Measurements from ENCODE around the gene SLF2. TPM values are rescaled to one million over a fixed set of nuclear protein-coding genes. Genes with fewer than 3 reads are reported as not detected.

The SLF2 gene
- total RNA-seq, 2 experiments from 2014 or later = 52.1 to 58.2 TPM

- H3K27ac ChIP-seq (ENCODE audit: low read depth, low read length, poor library complexity, severe bottlenecking) = no peak overlapping the region
- no peaks in the 10 kb centered on the region for H3K4me1 ChIP-seq (ENCODE audit: insufficient read depth, low read length, poor library complexity, severe bottlenecking)
- no peaks in the 10 kb centered on the region for H3K9me3 ChIP-seq (ENCODE audit: low read length)
- no peak overlapping the region for H3K4me3 ChIP-seq (ENCODE audit: low read depth, low read length, poor library complexity, severe bottlenecking)
- ChIA-PET POLR2A (interaction anchor here (0.7 kb wide), 1 partner anchor 25 kb away, joined by 3 read pairs; no protein-coding TSS in a partner anchor), CTCF (ENCODE audit: unreplicated experiment) (no interaction called here)
- H3K36me3 ChIP-seq (ENCODE audit: insufficient read depth, low read length) = no peaks in the 10 kb centered on the region
- no peaks in the 10 kb centered on the region for H4K20me1 ChIP-seq (ENCODE audit: insufficient read depth, low read length)
- no peak overlapping the region for H3K4me2 ChIP-seq (ENCODE audit: low read length)
- no peaks in the 10 kb centered on the region for H3K79me2 ChIP-seq (ENCODE audit: insufficient read depth, low read depth, low read length)
- intact Hi-C loops (cut with micrococcal nuclease; ENCODE audit: unreplicated experiment) = no loop called here
- TF ChIP-seq EZH2phosphoT487 (IDR thresholded peaks at IDR 0.05; ENCODE audit: borderline replicate concordance, low read depth, low read length) = no peak
- TF ChIP-seq, protein P1, sequence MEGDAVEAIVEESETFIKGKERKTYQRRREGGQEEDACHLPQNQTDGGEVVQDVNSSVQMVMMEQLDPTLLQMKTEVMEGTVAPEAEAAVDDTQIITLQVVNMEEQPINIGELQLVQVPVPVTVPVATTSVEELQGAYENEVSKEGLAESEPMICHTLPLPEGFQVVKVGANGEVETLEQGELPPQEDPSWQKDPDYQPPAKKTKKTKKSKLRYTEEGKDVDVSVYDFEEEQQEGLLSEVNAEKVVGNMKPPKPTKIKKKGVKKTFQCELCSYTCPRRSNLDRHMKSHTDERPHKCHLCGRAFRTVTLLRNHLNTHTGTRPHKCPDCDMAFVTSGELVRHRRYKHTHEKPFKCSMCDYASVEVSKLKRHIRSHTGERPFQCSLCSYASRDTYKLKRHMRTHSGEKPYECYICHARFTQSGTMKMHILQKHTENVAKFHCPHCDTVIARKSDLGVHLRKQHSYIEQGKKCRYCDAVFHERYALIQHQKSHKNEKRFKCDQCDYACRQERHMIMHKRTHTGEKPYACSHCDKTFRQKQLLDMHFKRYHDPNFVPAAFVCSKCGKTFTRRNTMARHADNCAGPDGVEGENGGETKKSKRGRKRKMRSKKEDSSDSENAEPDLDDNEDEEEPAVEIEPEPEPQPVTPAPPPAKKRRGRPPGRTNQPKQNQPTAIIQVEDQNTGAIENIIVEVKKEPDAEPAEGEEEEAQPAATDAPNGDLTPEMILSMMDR (conservative IDR thresholded peaks at IDR 0.05; ENCODE audit: low read length) = no peak
- no TSS peak for BruUV-seq (replicated peaks)
- DNase-seq (ENCODE audit: low spot score) = no peak
- no peak overlapping the region for H2AFZ ChIP-seq (ENCODE audit: low read length)
- H3K9me2 ChIP-seq (ENCODE audit: insufficient read depth, low read length) = no peaks in the 10 kb centered on the region
Measured at GRCh38 chr10:100866575-100867098, 46.1 kb upstream of the SLF2 start.

- BruUV-seq (replicated peaks) = no TSS peak
- no peak overlapping the region for H3K4me3 ChIP-seq (ENCODE audit: low read depth, low read length, poor library complexity, severe bottlenecking)
- no peaks in the 10 kb centered on the region for H3K79me2 ChIP-seq (ENCODE audit: insufficient read depth, low read depth, low read length)
- no peaks in the 10 kb centered on the region for H3K9me2 ChIP-seq (ENCODE audit: insufficient read depth, low read length)
- no peak for DNase-seq (ENCODE audit: low spot score)
- CTCF ChIA-PET (ENCODE audit: unreplicated experiment) = no interaction called here
- H4K20me1 ChIP-seq (ENCODE audit: insufficient read depth, low read length) = no peaks in the 10 kb centered on the region
- H3K27ac ChIP-seq (ENCODE audit: low read depth, low read length, poor library complexity, severe bottlenecking) = no peak overlapping the region
- no peak overlapping the region for H3K4me2 ChIP-seq (ENCODE audit: low read length)
- no peaks in the 10 kb centered on the region for H3K36me3 ChIP-seq (ENCODE audit: insufficient read depth, low read length)
- H3K4me1 ChIP-seq (ENCODE audit: insufficient read depth, low read length, poor library complexity, severe bottlenecking) = no peaks in the 10 kb centered on the region
- TF ChIP-seq, protein P1 (conservative IDR thresholded peaks at IDR 0.05; ENCODE audit: low read length) = no peak
- no peak for TF ChIP-seq EZH2phosphoT487 (IDR thresholded peaks at IDR 0.05; ENCODE audit: borderline replicate concordance, low read depth, low read length)
- H3K9me3 ChIP-seq (ENCODE audit: low read length) = no peaks in the 10 kb centered on the region
- H2AFZ ChIP-seq (ENCODE audit: low read length) = no peak overlapping the region
- POLR2A ChIA-PET = interaction anchor here (0.6 to 0.7 kb wide), 3 partner anchors 25 to 332 kb away, joined by 3 read pairs; partner anchors contain the start of gene HIF1AN
- intact Hi-C loops (cut with micrococcal nuclease; ENCODE audit: unreplicated experiment) = no loop called here
Measured at GRCh38 chr10:100867261-100867963, 45.4 kb upstream of the SLF2 start.

GRCh38 chr10:100868382-100868781 lies 44.4 kb upstream of the SLF2 start:
- intact Hi-C loops (cut with micrococcal nuclease; ENCODE audit: unreplicated experiment) = no loop called here
- Histone ChIP-seq H3K4me1 (ENCODE audit: insufficient read depth, low read length, poor library complexity, severe bottlenecking) (no peaks in the 10 kb centered on the region), H3K4me3 (ENCODE audit: low read depth, low read length, poor library complexity, severe bottlenecking) (no peak overlapping the region), H2AFZ (ENCODE audit: low read length) (no peak overlapping the region), H3K4me2 (ENCODE audit: low read length) (no peak overlapping the region), H4K20me1 (ENCODE audit: insufficient read depth, low read length) (no peaks in the 10 kb centered on the region), H3K27ac (ENCODE audit: low read depth, low read length, poor library complexity, severe bottlenecking) (no peak overlapping the region), H3K9me3 (ENCODE audit: low read length) (no peaks in the 10 kb centered on the region), H3K36me3 (ENCODE audit: insufficient read depth, low read length) (no peaks in the 10 kb centered on the region), H3K9me2 (ENCODE audit: insufficient read depth, low read length) (no peaks in the 10 kb centered on the region), H3K79me2 (ENCODE audit: insufficient read depth, low read depth, low read length) (no peaks in the 10 kb centered on the region)
- TF ChIP-seq, protein P1 (conservative IDR thresholded peaks at IDR 0.05; ENCODE audit: low read length) = no peak
- TF ChIP-seq EZH2phosphoT487 (IDR thresholded peaks at IDR 0.05; ENCODE audit: borderline replicate concordance, low read depth, low read length) = no peak
- CTCF ChIA-PET (ENCODE audit: unreplicated experiment) = interaction anchor here (0.6 kb wide), 1 partner anchor 10 kb away, joined by 3 read pairs; no protein-coding TSS in a partner anchor
- POLR2A ChIA-PET = interaction anchor here (0.6 kb wide), 2 partner anchors 36 to 333 kb away, joined by 3 read pairs; partner anchors contain the start of gene HIF1AN
- DNase-seq (ENCODE audit: low spot score) = no peak
- BruUV-seq (replicated peaks) = no TSS peak
